Spleen (tissue), 7 donors: ENCODE results near the gene OR13C8.

Experiments
- POLR2A ChIP-seq, 3 donors: fragments of 450-650 bp; IDR thresholded peaks; one replicate each; pipeline ENCODE4 v1.5.1; 2017; ENCODE audit warnings: antibody characterized with exemption in 3 of 3, mild to moderate bottlenecking in 1 of 3
- POLR2AphosphoS5 ChIP-seq, 3 donors: sonication (generic); formaldehyde crosslinking; IDR thresholded peaks; one replicate each; pipeline ENCODE4 v1.5.1; 2017; ENCODE audit warnings: antibody characterized with exemption in 3 of 3
- TF ChIP-seq, protein P1 (sequence below), 11 experiments: fragments of 200-600 bp in 7 of 11; fragments of 450-650 bp in 4 of 11; sonication (generic) in 4 of 11; IDR thresholded peaks in 8 of 11; conservative IDR thresholded peaks in 3 of 11; 1 replicate in 7 of 11; 2 replicates in 4 of 11; pipeline versions ENCODE4 v1.4.0 to v1.8.0; 2016 to 2021; ENCODE audit warnings: antibody characterized with exemption in 11 of 11, inconsistent platforms in 4 of 11, mild to moderate bottlenecking in 1 of 11
- donor health status: DM: no; HTN: no; CAD: no; lungs with moderate emphysema.
- donor health status: DM: no; HTN: no; CAD: no.
- donor health status: DM: no; HTN: no; CAD: no.

DNA sequence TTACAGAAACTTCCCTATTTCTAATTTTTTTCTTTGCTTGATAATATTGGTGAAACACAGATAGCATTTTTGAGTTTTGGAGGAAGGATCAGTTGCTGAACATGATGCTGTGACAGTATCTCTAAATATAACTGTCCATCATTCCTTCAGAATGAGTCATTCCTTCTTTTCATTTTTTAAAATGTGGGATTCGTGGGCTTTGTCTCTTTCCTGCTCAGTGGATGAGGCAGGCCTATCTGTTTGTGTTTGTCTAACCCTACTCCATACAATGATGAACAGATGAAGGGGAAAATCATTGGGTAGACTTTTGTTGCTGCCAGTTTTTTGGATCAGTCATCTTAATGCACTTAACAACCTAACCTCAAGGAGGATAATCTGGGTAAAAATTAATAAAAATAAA is 15.7 kb upstream of the OR13C8 start:
- TF ChIP-seq POLR2A (IDR thresholded peaks at IDR 0.05) (no peak), POLR2AphosphoS5 (IDR thresholded peaks at IDR 0.05) (no peak)
- TF ChIP-seq, protein P1, sequence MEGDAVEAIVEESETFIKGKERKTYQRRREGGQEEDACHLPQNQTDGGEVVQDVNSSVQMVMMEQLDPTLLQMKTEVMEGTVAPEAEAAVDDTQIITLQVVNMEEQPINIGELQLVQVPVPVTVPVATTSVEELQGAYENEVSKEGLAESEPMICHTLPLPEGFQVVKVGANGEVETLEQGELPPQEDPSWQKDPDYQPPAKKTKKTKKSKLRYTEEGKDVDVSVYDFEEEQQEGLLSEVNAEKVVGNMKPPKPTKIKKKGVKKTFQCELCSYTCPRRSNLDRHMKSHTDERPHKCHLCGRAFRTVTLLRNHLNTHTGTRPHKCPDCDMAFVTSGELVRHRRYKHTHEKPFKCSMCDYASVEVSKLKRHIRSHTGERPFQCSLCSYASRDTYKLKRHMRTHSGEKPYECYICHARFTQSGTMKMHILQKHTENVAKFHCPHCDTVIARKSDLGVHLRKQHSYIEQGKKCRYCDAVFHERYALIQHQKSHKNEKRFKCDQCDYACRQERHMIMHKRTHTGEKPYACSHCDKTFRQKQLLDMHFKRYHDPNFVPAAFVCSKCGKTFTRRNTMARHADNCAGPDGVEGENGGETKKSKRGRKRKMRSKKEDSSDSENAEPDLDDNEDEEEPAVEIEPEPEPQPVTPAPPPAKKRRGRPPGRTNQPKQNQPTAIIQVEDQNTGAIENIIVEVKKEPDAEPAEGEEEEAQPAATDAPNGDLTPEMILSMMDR (IDR thresholded peaks at IDR 0.05 in 8 of 11, conservative IDR thresholded peaks at IDR 0.05 in 3 of 11) = no peak
